ENCODE measurements around the gene EVI5L. TPM values are rescaled to one million over a fixed set of nuclear protein-coding genes. Genes with fewer than 3 reads are reported as not detected.

Gene EVI5L
- total and polyA plus RNA-seq, 2 of the 4 experiments (the other 2 are of a cell fraction) = 12.7 to 14.6 TPM

- no peaks in the 10 kb centered on the region for H3K9me3 ChIP-seq (ENCODE audit: control insufficient read depth, insufficient read depth, low read length)
- ChIA-PET POLR2A (ENCODE audit: unreplicated experiment) (no interaction called here), CTCF (no interaction called here)
- no peak overlapping the region for H3K4me2 ChIP-seq (ENCODE audit: low read depth, low read length)
- intact Hi-C loops (cut with micrococcal nuclease) (no loop called here), in situ Hi-C loops (cut with MboI; ENCODE audit: low sequenced_read_pairs) (no loop called here), dilution Hi-C loops (cut with HindIII; ENCODE audit: low sequenced_read_pairs, unreplicated experiment) (no loop called here)
- peak overlapping the region; percentile 51 for H2AFZ ChIP-seq (replicated peaks; ENCODE audit: low read length, poor library complexity)
- no peak for TF ChIP-seq USF2 (IDR thresholded peaks at IDR 0.05; ENCODE audit: low read depth, low read length)
- TF ChIP-seq FOS (IDR thresholded peaks at IDR 0.05; ENCODE audit: low read depth, low read length) = no peak
- no peak for TF ChIP-seq SMC3 (IDR thresholded peaks at IDR 0.05; ENCODE audit: low read depth, low read length)
- TF ChIP-seq POLR2A (IDR thresholded peaks at IDR 0.05; ENCODE audit: low read depth, low read length) = no peak
- no peak for TF ChIP-seq BHLHE40 (IDR thresholded peaks at IDR 0.05; ENCODE audit: low read depth, low read length)
- TF ChIP-seq MAZ (IDR thresholded peaks at IDR 0.05; ENCODE audit: borderline replicate concordance, low read depth, low read length) = no peak
- H3K4me1 ChIP-seq (ENCODE audit: control insufficient read depth, insufficient read depth, low read length) = peaks cover 16% of the 10 kb centered on the region
- no peak overlapping the region for H3K9ac ChIP-seq (ENCODE audit: low read depth, low read length)
- no peak overlapping the region for H4K5ac ChIP-seq (ENCODE audit: low read depth, low read length)
- no peak overlapping the region for H2BK20ac ChIP-seq (ENCODE audit: low read depth, low read length)
- no peak overlapping the region for H2BK15ac ChIP-seq (ENCODE audit: low read depth, low read length)
- H3K14ac ChIP-seq (replicated peaks; ENCODE audit: low read depth, low read length) = no peak overlapping the region
- H3K79me1 ChIP-seq (ENCODE audit: low read depth in 1 of 2, low read length in 2 of 2) = no peaks in the 10 kb centered on the region
- H3K56ac ChIP-seq (ENCODE audit: extremely low read depth, insufficient read depth, low read length) = no peak overlapping the region
- H3K9me1 ChIP-seq (ENCODE audit: insufficient read depth, low read length) = no peaks in the 10 kb centered on the region
- H4K8ac ChIP-seq (ENCODE audit: low read depth in 2 of 2, low read length in 2 of 2) = no peak overlapping the region
- H2AK5ac ChIP-seq (ENCODE audit: low read depth, low read length) = no peak overlapping the region
- no peak overlapping the region for H2BK5ac ChIP-seq (ENCODE audit: low read depth, low read length, poor library complexity, severe bottlenecking)
- H3K27me3 ChIP-seq (ENCODE audit: control insufficient read depth, insufficient read depth, low read length) = peaks cover 33% of the 10 kb centered on the region
- H3K18ac ChIP-seq (ENCODE audit: low read depth, low read length) = no peak overlapping the region
- no peak overlapping the region for H2AK9ac ChIP-seq (replicated peaks; ENCODE audit: low read depth, low read length, poor library complexity)
- H4K20me1 ChIP-seq (ENCODE audit: insufficient read depth, low read length) = peaks cover 8% of the 10 kb centered on the region
- H3K4me3 ChIP-seq (ENCODE audit: insufficient read depth, low read depth, low read length) = no peak overlapping the region
- DNase-seq (no peak), ATAC-seq (ENCODE audit: low read depth) (no peak)
- no peaks in the 10 kb centered on the region for H3K36me3 ChIP-seq (ENCODE audit: control insufficient read depth, insufficient read depth, low read length)
- no peak overlapping the region for H3K27ac ChIP-seq (ENCODE audit: insufficient read depth, low read length)
- no peak overlapping the region for H4K91ac ChIP-seq (ENCODE audit: insufficient read depth, low read depth, low read length)
- no peak overlapping the region for H3K23ac ChIP-seq (ENCODE audit: low read depth, low read length)
- 70% methylated on average over 8 of the region's 11 CpGs; no CpG with 5 or more reads in 1 of the 2 experiments for WGBS, 2 experiments (ENCODE audit: extremely low coverage in 2 of 2, insufficient read length in 1 of 2)
- BruUV-seq (replicated peaks) = no TSS peak
- H3K4ac ChIP-seq (ENCODE audit: low read depth, low read length) = no peak overlapping the region
- no peak overlapping the region for H2BK120ac ChIP-seq (ENCODE audit: low read depth, low read length)
Observed at GRCh38 chr19:7870571-7871436, 40.8 kb downstream of the EVI5L start.
